ENCODE data around the gene JAK1.

DNA sequence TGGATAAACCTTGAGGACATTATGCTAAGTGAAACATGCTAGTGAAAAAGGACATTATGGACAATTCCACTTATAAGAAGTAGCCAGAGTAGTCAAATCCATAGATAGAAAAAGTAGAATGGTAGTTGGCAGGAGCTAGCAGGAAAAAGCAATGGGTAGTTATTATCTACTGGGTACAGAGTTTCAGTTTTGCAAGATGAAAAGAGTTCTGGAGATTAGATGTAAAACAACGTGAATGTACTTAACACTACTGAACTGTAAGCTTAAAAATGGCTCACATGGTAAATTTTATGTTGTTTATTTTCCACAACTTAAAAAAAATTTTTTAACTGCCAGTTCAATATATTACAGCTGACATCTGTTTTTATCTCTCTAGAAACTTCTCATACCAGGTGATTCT lies 19.4 kb downstream of the JAK1 start:
- TF ChIP-seq POLR2A (IDR thresholded peaks at IDR 0.05; ENCODE audit: low read depth, low read length) (no peak), TAF1 (IDR thresholded peaks at IDR 0.05; ENCODE audit: low read depth, low read length) (no peak), POLR2AphosphoS5 (IDR thresholded peaks at IDR 0.05; ENCODE audit: low read depth, low read length) (no peak), SPI1 (IDR thresholded peaks at IDR 0.05; ENCODE audit: low read depth, low read length) (no peak), POU2F2 (IDR thresholded peaks at IDR 0.05; ENCODE audit: low read depth, low read length) (no peak), PAX5 (IDR thresholded peaks at IDR 0.05; ENCODE audit: insufficient read depth, low read length, severe bottlenecking) (no peak)

All from GM12891 (cell line).